Keratinocyte (primary cell): ENCODE results near the gene MAMDC2. TPM values are rescaled to one million over a fixed set of nuclear protein-coding genes. Genes with fewer than 3 reads are reported as not detected.

Experiments
- DNase-seq: peaks from one replicate; pipeline ENCODE4 v3.0.0-alpha.2; 2011; ENCODE audit warnings: low read depth, missing footprints, low spot score
- FAIRE-seq: peaks from 2 replicates; lab custom pipeline; 2011; peaks lifted over from hg19 to GRCh38; lab: Jason Lieb, UNC
- H2AFZ ChIP-seq: 2 replicates; pipeline ENCODE4 v1.6.0; 2012; ENCODE audit warnings: low read length, control low read depth, inconsistent platforms; ENCODE audit not compliant: control insufficient read depth
- H3K27ac ChIP-seq: 2 replicates; pipeline ENCODE4 v1.5.1; 2011; ENCODE audit warnings: low read length; ENCODE audit not compliant: control insufficient read depth, insufficient read depth
- H3K27me3 ChIP-seq: 3 replicates; pipeline ENCODE4 v1.6.0; 2011; ENCODE audit warnings: low read length; ENCODE audit not compliant: control insufficient read depth, insufficient read depth; ENCODE audit errors: extremely low read depth
- H3K36me3 ChIP-seq, 2 experiments: 2 replicates in 1 of 2; 3 replicates in 1 of 2; pipeline ENCODE4 v1.5.1; 2011; ENCODE audit warnings: low read length in 2 of 2, mild to moderate bottlenecking in 1 of 2; ENCODE audit not compliant: control insufficient read depth in 2 of 2, insufficient read depth in 2 of 2; ENCODE audit errors: extremely low read depth in 1 of 2
- H3K4me1 ChIP-seq: 3 replicates; pipeline ENCODE4 v1.5.1; 2011; ENCODE audit warnings: low read length; ENCODE audit not compliant: control insufficient read depth, insufficient read depth; ENCODE audit errors: extremely low read depth
- H3K4me2 ChIP-seq: 3 replicates; pipeline ENCODE4 v1.6.0; 2011; ENCODE audit warnings: low read depth, low read length; ENCODE audit not compliant: control insufficient read depth, insufficient read depth; ENCODE audit errors: extremely low read depth
- H3K4me3 ChIP-seq, 3 experiments: fragments of 200-600 bp in 1 of 3; sonication (generic) in 1 of 3; 2 replicates in 2 of 3; 3 replicates in 1 of 3; pipeline ENCODE4 v1.5.1; 2011 to 2016; ENCODE audit warnings: low read length in 3 of 3, mild to moderate bottlenecking in 3 of 3, control low read depth in 2 of 3, inconsistent platforms in 1 of 3, low read depth in 1 of 3, mixed read lengths in 1 of 3, mixed run types in 1 of 3, moderate library complexity in 1 of 3; ENCODE audit not compliant: control insufficient read depth in 2 of 3, insufficient read depth in 2 of 3; ENCODE audit errors: extremely low read depth in 1 of 3
- H3K79me2 ChIP-seq: 2 replicates; pipeline ENCODE4 v1.6.0; 2012; ENCODE audit warnings: low read length; ENCODE audit not compliant: control insufficient read depth, insufficient read depth
- H3K9ac ChIP-seq: 3 replicates; pipeline ENCODE4 v1.6.0; 2011; ENCODE audit warnings: low read length; ENCODE audit not compliant: control insufficient read depth, insufficient read depth; ENCODE audit errors: extremely low read depth
- H3K9me1 ChIP-seq: 3 replicates; pipeline ENCODE4 v1.6.0; 2011; ENCODE audit warnings: low read length; ENCODE audit not compliant: control insufficient read depth, insufficient read depth; ENCODE audit errors: extremely low read depth
- H3K9me3 ChIP-seq: 2 replicates; pipeline ENCODE4 v1.5.1; 2012; ENCODE audit warnings: low read depth, low read length; ENCODE audit not compliant: control insufficient read depth
- H4K20me1 ChIP-seq: 3 replicates; pipeline ENCODE4 v1.6.0; 2011; ENCODE audit warnings: low read length; ENCODE audit not compliant: control insufficient read depth, insufficient read depth; ENCODE audit errors: extremely low read depth
- EZH2 ChIP-seq: IDR thresholded peaks from one replicate; pipeline ENCODE4 v1.6.1; 2012; ENCODE audit warnings: inconsistent platforms, mild to moderate bottlenecking, low read length, moderate library complexity
- dilution Hi-C: fragments of 300-500 bp; cut with MboI; formaldehyde crosslinking; loops from one replicate; pipeline ENCODE4 v1.7.0; 2020; ENCODE audit warnings: low sequenced_read_pairs; ENCODE audit not compliant: extremely low pct_ligation_motif_present
- polyA plus RNA-seq, 5 experiments: library from polyadenylated mRNA; depleted of rRNA in 3 of 5; stranded (reverse) in 3 of 5; stranded (forward) in 1 of 5; unstranded in 1 of 5; fragments of >200 nt; gene quantifications; 1 replicate in 1 of 5; 2 replicates in 3 of 5; 3 replicates in 1 of 5; pipeline versions ENCODE4 v1.2.1 to v1.2.3, GENCODE V29; 2011 to 2012; ENCODE audit warnings: missing spikeins in 2 of 5, low read depth in 1 of 5, low replicate concordance in 1 of 5
- TF ChIP-seq, protein P1 (sequence below), 3 experiments: IDR thresholded peaks in 1 of 3; conservative IDR thresholded peaks in 1 of 3; optimal IDR thresholded peaks in 1 of 3; 2 replicates in 2 of 3; 3 replicates in 1 of 3; pipeline versions ENCODE3 to v1.5.1; 2011; ENCODE audit warnings: low read length in 3 of 3, mild to moderate bottlenecking in 3 of 3, moderate library complexity in 2 of 3, control low read depth in 1 of 3, inconsistent platforms in 1 of 3; ENCODE audit not compliant: insufficient read depth in 2 of 3; ENCODE audit errors: extremely low read depth in 1 of 3

Gene MAMDC2
- polyA plus RNA-seq, 1 donor (not counting 4 experiments of a cell fraction or from before 2014, with no cell fraction given), result 4.2 TPM

DNA sequence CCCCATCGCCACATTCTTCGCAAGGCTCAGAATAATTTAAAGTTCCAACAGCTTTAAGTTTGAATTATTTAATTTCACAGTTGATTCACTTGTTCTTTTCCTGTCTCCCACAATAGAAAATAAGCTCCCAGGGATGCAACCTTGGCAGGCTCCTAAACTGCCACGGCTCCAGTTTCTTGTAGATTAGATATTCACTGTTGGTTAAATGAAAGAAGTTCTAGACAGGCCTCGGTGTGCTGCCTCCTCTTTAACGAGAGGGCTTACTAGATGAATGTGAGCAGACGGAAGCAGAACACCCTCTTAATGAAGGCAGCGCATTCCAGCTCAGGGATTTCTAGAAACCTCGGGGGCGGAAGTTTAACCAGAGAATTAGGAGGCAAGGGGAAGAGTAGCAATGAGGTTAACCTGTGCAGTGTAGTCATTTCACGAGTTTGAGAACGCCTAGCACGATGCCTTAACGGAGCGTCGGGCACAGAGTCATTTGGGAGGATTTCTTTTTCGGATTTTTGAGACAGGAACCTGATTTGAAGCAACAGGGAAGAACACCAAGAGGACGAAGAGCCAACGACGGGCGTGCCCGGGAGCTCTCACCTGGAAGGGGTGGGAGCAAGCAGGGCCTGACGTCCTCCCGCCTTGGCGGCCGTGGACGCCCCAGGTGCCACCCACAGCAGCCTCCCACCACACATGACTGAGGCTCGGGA, 214.5 kb downstream of the MAMDC2 start:
- peak; percentile 19 for DNase-seq
- TF ChIP-seq EZH2, result no peak
- TF ChIP-seq, protein P1, sequence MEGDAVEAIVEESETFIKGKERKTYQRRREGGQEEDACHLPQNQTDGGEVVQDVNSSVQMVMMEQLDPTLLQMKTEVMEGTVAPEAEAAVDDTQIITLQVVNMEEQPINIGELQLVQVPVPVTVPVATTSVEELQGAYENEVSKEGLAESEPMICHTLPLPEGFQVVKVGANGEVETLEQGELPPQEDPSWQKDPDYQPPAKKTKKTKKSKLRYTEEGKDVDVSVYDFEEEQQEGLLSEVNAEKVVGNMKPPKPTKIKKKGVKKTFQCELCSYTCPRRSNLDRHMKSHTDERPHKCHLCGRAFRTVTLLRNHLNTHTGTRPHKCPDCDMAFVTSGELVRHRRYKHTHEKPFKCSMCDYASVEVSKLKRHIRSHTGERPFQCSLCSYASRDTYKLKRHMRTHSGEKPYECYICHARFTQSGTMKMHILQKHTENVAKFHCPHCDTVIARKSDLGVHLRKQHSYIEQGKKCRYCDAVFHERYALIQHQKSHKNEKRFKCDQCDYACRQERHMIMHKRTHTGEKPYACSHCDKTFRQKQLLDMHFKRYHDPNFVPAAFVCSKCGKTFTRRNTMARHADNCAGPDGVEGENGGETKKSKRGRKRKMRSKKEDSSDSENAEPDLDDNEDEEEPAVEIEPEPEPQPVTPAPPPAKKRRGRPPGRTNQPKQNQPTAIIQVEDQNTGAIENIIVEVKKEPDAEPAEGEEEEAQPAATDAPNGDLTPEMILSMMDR (optimal IDR thresholded peaks at IDR 0.05 in 1 of 3, IDR thresholded peaks at IDR 0.05 in 1 of 3, conservative IDR thresholded peaks at IDR 0.05 in 1 of 3; ENCODE audit: extremely low read depth in 1 of 3, insufficient read depth in 2 of 3, low read length in 3 of 3), result no peak

DNA sequence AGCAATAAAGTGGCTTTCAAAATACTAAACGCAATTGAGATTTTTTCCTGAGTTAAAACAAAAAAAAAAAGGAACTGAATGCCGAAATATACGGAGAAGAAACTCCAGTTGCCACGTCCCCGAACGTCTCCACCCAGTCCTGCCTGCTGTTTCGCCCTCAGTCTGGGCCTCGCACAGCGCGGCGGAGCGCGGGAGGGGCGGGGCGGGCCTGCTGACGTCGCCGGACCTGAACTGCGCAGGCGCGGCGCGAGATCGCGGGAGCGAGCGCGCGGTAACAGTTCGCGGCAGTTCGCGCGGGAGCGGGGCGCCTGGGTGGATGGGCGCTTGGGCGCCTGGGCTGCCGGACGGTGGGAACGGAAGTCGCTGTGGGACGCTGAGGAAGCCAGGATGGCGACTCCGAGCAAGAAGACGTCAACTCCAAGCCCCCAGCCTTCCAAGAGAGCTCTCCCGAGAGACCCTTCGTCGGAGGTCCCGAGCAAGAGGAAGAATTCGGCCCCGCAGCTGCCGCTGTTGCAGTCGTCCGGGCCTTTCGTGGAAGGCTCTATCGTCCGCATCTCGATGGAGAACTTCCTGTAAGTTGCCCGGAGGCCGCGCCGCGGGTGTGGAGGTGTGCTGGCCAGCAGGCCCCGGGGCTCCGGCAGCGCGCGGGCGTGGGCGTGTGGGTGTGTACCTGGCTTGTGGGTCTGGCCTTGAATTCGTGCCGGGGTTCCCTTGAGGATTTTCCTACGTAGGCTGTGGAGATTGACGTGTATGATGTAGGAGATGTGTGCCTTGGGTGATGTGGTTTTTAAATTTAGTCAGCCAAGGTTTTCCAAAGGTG, 215.3 kb downstream of the MAMDC2 start, which contains the start of gene SMC5:
SMC5 (plus strand) TSS at position 287 of the 820 bp plus-strand sequence; CDS start at position 388, 101 bp downstream.
- no peak for FAIRE-seq

More for the DNA sequence above, 214.5 kb downstream of the MAMDC2 start:
- H3K9me3 ChIP-seq, result no peaks in the 10 kb centered on the region
- no peaks in the 10 kb centered on the region for H3K9me1 ChIP-seq
- peaks cover 57% of the 10 kb centered on the region for H3K4me1 ChIP-seq
- H4K20me1 ChIP-seq, result peaks cover 4% of the 10 kb centered on the region
- FAIRE-seq, result peak; percentile 92
- H3K36me3 ChIP-seq, result peaks cover 0 to 9% of the 10 kb centered on the region in 2 experiments
- dilution Hi-C loops, result no loop called here
- H3K4me2 ChIP-seq, result peak overlapping the region; percentile 84
- H3K79me2 ChIP-seq, result peaks cover 43% of the 10 kb centered on the region
- H2AFZ ChIP-seq, result peak overlapping the region; percentile 71
- peak overlapping the region; percentile 96 for H3K27ac ChIP-seq
- no peaks in the 10 kb centered on the region for H3K27me3 ChIP-seq
- H3K4me3 ChIP-seq, result peak overlapping the region; percentile 55 to 93 (median 90)
- H3K9ac ChIP-seq, result peak overlapping the region; percentile 97

More for the DNA sequence above, 215.3 kb downstream of the MAMDC2 start, which contains the start of gene SMC5:
- H2AFZ ChIP-seq, result peak within 1 kb of the TSS; percentile 75
- peaks cover 4% of the 10 kb centered on the region for H4K20me1 ChIP-seq
- peak within 1 kb of the TSS; percentile 97 for H3K9ac ChIP-seq
- H3K4me3 ChIP-seq, result peak within 1 kb of the TSS; percentile 84 to 93 (median 90)
- H3K79me2 ChIP-seq, result peaks cover 48% of the 10 kb centered on the region
- H3K36me3 ChIP-seq, result peaks cover 0 to 9% of the 10 kb centered on the region in 2 experiments
- no peaks in the 10 kb centered on the region for H3K9me1 ChIP-seq
- no peaks in the 10 kb centered on the region for H3K9me3 ChIP-seq
- TF ChIP-seq, protein P1 (optimal IDR thresholded peaks at IDR 0.05 in 1 of 3, IDR thresholded peaks at IDR 0.05 in 1 of 3, conservative IDR thresholded peaks at IDR 0.05 in 1 of 3; ENCODE audit: extremely low read depth in 1 of 3, insufficient read depth in 2 of 3, low read length in 3 of 3), result no peak
- TF ChIP-seq EZH2, result no peak
- H3K27me3 ChIP-seq, result no peaks in the 10 kb centered on the region
- peak; percentile 61 for DNase-seq
- peaks cover 59% of the 10 kb centered on the region for H3K4me1 ChIP-seq
- H3K27ac ChIP-seq, result peak within 1 kb of the TSS; percentile 96
- H3K4me2 ChIP-seq, result peak within 1 kb of the TSS; percentile 84
- dilution Hi-C loops, result no loop called here
